K562 (cell line): ENCODE results near the gene NPM1. TPM values are rescaled to one million over a fixed set of nuclear protein-coding genes. Genes with fewer than 3 reads are reported as not detected.

Source experiments
- ATAC-seq: fragments of 200-7000 bp; cut with Tn5 transposase; 3 replicates; pipeline ENCODE4 v1.9.1; 2020; ENCODE audit warnings: moderate library complexity
- BruUV-seq: library from RNA; stranded (reverse); fragments of 400-500 nt; replicated peaks from 2 replicates; lab custom pipeline; 2021; lab: Mats Ljungman, UMichigan
- CTCF ChIA-PET: fragments of 300-600 bp; formaldehyde crosslinking; extraction: SDS; loops from one replicate; lab custom pipeline; 2021; ENCODE audit warnings: low intra/inter-chr PET ratio; lab: Yijun Ruan, JAX
- POLR2A ChIA-PET: fragments of 300-600, 350-650 bp; sonication (Branson Sonifier 250); formaldehyde crosslinking; extraction: SDS; loops from one replicate; lab custom pipeline; 2021; ENCODE audit warnings: antibody characterized with exemption, inconsistent platforms; lab: Yijun Ruan, JAX
- DNase-seq, 4 experiments: peaks; one replicate each; pipeline versions ENCODE4 v3.0.0 to v3.0.0-alpha.2; 2011 to 2018; ENCODE audit warnings: low spot score in 3 of 4, mixed read lengths in 3 of 4; ENCODE audit errors: extremely low read depth in 1 of 4
- FAIRE-seq: peaks from 2 replicates; lab custom pipeline; 2011; peaks lifted over from hg19 to GRCh38; lab: Jason Lieb, UNC
- H2AFZ ChIP-seq: 2 replicates; pipeline ENCODE4 v1.6.0; 2011; ENCODE audit warnings: low read depth, low read length, control low read depth, inconsistent platforms
- H3K27ac ChIP-seq: fragments of 200-600 bp; 3 replicates; pipeline ENCODE4 v1.8.0; 2011; ENCODE audit warnings: low read depth, mild to moderate bottlenecking, control low read depth, inconsistent platforms, low read length, moderate library complexity, mixed read lengths; ENCODE audit errors: extremely low read depth
- H3K27me3 ChIP-seq, 2 experiments: fragments of 300-600 bp in 1 of 2; 2 replicates in 1 of 2; 3 replicates in 1 of 2; pipeline versions ENCODE4 v1.6.0 to v1.8.0; 2011; ENCODE audit warnings: inconsistent platforms in 2 of 2, low read length in 2 of 2, mild to moderate bottlenecking in 1 of 2, mixed read lengths in 1 of 2, moderate library complexity in 1 of 2; ENCODE audit not compliant: control insufficient read depth in 2 of 2, insufficient read depth in 2 of 2
- H3K36me3 ChIP-seq: fragments of 300-600 bp; 3 replicates; pipeline ENCODE4 v1.8.0; 2011; ENCODE audit warnings: mild to moderate bottlenecking, low read length, inconsistent platforms; ENCODE audit not compliant: control insufficient read depth, insufficient read depth
- H3K4me1 ChIP-seq, 2 experiments: fragments of 200-600 bp in 1 of 2; replicated peaks in 1 of 2; 2 replicates in 1 of 2; 3 replicates in 1 of 2; pipeline versions ENCODE4 v1.5.1 to v1.8.0; 2011; ENCODE audit warnings: inconsistent platforms in 2 of 2, low read length in 2 of 2, mild to moderate bottlenecking in 1 of 2, mixed read lengths in 1 of 2, moderate library complexity in 1 of 2; ENCODE audit not compliant: control insufficient read depth in 2 of 2, insufficient read depth in 2 of 2
- H3K4me2 ChIP-seq: 2 replicates; pipeline ENCODE4 v1.6.1; 2011; ENCODE audit warnings: low read length, control low read depth, inconsistent platforms, mixed read lengths; ENCODE audit not compliant: insufficient read depth
- H3K4me3 ChIP-seq: fragments of 200-600 bp; sonication (generic), shearing (Covaris generic); 2 replicates; pipeline ENCODE4 v1.5.1; 2016; ENCODE audit warnings: control low read depth, inconsistent platforms
- H3K79me2 ChIP-seq: fragments of 200-600 bp; 3 replicates; pipeline ENCODE4 v1.8.0; 2011; ENCODE audit warnings: low read length, inconsistent platforms; ENCODE audit not compliant: control insufficient read depth, insufficient read depth
- H3K9ac ChIP-seq, 2 experiments: 2 replicates each; pipeline versions ENCODE4 v1.6.0 to v1.6.1; 2011; ENCODE audit warnings: low read depth in 2 of 2, low read length in 2 of 2, control low read depth in 1 of 2, inconsistent platforms in 1 of 2, mild to moderate bottlenecking in 1 of 2, mixed read lengths in 1 of 2; ENCODE audit not compliant: insufficient read depth in 1 of 2
- H3K9me1 ChIP-seq: one replicate; pipeline ENCODE4 v1.6.0; 2011; ENCODE audit warnings: inconsistent platforms, mild to moderate bottlenecking, low read length, moderate library complexity; ENCODE audit not compliant: control insufficient read depth, insufficient read depth
- H3K9me3 ChIP-seq: replicated peaks from 2 replicates; pipeline ENCODE4 v1.5.1; 2011; ENCODE audit warnings: low read depth, low read length, inconsistent platforms; ENCODE audit not compliant: control insufficient read depth, insufficient read depth
- H4K20me1 ChIP-seq: replicated peaks from 2 replicates; pipeline ENCODE4 v1.6.1; 2011; ENCODE audit warnings: low read length, inconsistent platforms, mixed read lengths; ENCODE audit not compliant: control insufficient read depth, insufficient read depth
- HNRNPK ChIP-seq: fragments of 200-400 bp; formaldehyde crosslinking; IDR thresholded peaks from one replicate; pipeline ENCODE4 v1.6.1; 2018; ENCODE audit warnings: mild to moderate bottlenecking, low read depth, low read length; ENCODE audit not compliant: poor library complexity, severe bottlenecking
- SAP30 ChIP-seq: fragments of 200-600 bp; sonication (generic); IDR thresholded peaks from 2 replicates; pipeline ENCODE4 v1.6.1; 2012; ENCODE audit warnings: borderline replicate concordance, low read depth, mild to moderate bottlenecking, moderate library complexity, low read length, control low read depth, inconsistent platforms; ENCODE audit not compliant: insufficient read depth, poor library complexity, severe bottlenecking
- ZNF785 ChIP-seq: fragments of 250-450 bp; sonication (Bioruptor Pico); IDR thresholded peaks from 2 replicates; pipeline ENCODE4 v1.4.0; 2020; ENCODE audit warnings: mild to moderate bottlenecking
- WGBS: fragments of 100-300 bp; shearing (Covaris generic); methylation state at CpG from one replicate; pipeline ENCODE4 v1.1.6; 2016; ENCODE audit warnings: low coverage, mixed read lengths; ENCODE audit not compliant: insufficient coverage; ENCODE audit errors: missing lambda C conversion rate; 5-methylcytosine and 5-hydroxymethylcytosine counted together
- in situ Hi-C: fragments of 300-500 bp; cut with MboI; formaldehyde crosslinking; loops from 4 replicates; pipeline ENCODE4 v1.15.0; 2018; ENCODE audit warnings: inconsistent platforms, mixed read lengths
- intact Hi-C: fragments of 100-400 bp; cut with micrococcal nuclease; formaldehyde crosslinking; loops from 2 replicates; pipeline ENCODE4 v1.14.2; 2022
- polyA plus RNA-seq, 8 experiments: library from polyadenylated mRNA; depleted of rRNA in 4 of 8; stranded (reverse) in 5 of 8; unstranded in 3 of 8; fragments of >200 nt; fragmentation: Nextera tagmentation in 2 of 8; fragmentation: Illumina TruSeq in 1 of 8; extraction: Ambion mirVana in 2 of 8; extraction: Trizol in 1 of 8; gene quantifications; 2 replicates each; pipeline versions ENCODE4 v1.2.1 to v1.2.3, GENCODE V29; 2011 to 2014; ENCODE audit warnings: inconsistent platforms in 1 of 8, missing spikeins in 1 of 8
- total RNA-seq, 7 experiments: library from RNA; depleted of rRNA in 6 of 7; stranded (reverse); fragments of >200 nt in 6 of 7; fragmentation: Illumina TruSeq in 2 of 7; extraction: Trizol in 2 of 7; gene quantifications; 2 replicates each; pipeline versions ENCODE4 v1.2.1 to v1.2.3, GENCODE V29; 2011 to 2021; ENCODE audit warnings: low replicate concordance in 1 of 7
- TF ChIP-seq, protein P1 (sequence below): fragments of 450-650 bp; IDR thresholded peaks from 2 replicates; pipeline ENCODE4 v1.7.1; 2018; ENCODE audit warnings: mild to moderate bottlenecking, low read depth; ENCODE audit not compliant: partially characterized antibody
- TF ChIP-seq, protein P2 (sequence below): fragments of 250-450 bp; sonication (Bioruptor Pico); IDR thresholded peaks from 2 replicates; pipeline ENCODE4 v1.4.0; 2020; ENCODE audit warnings: mild to moderate bottlenecking

Gene NPM1
- total and polyA plus RNA-seq, 9 of the 15 experiments (the other 6 are each of a cell fraction or from before 2014, with no cell fraction given), result 2,438 to 6,909 (median 5,639) TPM

DNA sequence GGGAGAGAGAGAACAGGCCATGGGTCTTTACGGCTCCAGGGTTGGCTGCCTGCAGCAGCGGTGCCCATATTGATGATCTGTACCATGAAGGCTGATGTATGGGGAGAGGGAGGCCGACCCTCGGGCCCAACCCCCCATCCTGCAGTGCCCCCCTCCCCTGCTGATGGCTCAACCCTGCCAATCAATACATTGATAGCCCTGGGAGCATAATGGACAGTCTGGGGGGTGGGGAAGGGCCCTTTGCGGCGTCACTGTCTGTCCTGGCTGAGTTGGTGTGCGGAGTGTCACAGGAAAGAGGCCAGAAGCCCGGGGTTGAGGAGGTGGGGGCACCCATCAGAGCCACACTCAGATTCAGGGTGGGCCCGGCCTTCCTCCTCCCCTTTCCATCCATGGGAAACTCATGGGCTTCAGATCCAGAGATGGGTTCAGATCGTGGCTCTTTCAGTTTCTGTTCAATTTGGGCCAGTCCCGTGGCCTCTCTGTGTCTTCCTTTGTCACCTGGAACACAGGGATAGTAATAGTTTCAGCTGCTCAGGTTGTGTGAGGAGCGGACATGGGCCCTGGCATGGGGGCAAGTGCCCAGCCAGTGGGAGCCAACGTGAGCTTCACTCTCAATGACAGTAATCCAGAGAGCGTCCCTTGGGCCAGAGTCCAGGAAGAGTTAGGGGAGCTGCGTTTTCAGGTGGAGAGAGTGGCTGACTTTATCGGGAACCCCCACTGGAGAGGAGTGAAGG, 41.3 kb downstream of the NPM1 start:
- DNase-seq, result no peak
- no TSS peak for BruUV-seq
- Histone ChIP-seq H3K79me2 (no peaks in the 10 kb centered on the region), H3K4me2 (no peak overlapping the region)
- TF ChIP-seq ZNF785 (CRISPR knock-in tag), result no peak
- TF ChIP-seq, protein P1, sequence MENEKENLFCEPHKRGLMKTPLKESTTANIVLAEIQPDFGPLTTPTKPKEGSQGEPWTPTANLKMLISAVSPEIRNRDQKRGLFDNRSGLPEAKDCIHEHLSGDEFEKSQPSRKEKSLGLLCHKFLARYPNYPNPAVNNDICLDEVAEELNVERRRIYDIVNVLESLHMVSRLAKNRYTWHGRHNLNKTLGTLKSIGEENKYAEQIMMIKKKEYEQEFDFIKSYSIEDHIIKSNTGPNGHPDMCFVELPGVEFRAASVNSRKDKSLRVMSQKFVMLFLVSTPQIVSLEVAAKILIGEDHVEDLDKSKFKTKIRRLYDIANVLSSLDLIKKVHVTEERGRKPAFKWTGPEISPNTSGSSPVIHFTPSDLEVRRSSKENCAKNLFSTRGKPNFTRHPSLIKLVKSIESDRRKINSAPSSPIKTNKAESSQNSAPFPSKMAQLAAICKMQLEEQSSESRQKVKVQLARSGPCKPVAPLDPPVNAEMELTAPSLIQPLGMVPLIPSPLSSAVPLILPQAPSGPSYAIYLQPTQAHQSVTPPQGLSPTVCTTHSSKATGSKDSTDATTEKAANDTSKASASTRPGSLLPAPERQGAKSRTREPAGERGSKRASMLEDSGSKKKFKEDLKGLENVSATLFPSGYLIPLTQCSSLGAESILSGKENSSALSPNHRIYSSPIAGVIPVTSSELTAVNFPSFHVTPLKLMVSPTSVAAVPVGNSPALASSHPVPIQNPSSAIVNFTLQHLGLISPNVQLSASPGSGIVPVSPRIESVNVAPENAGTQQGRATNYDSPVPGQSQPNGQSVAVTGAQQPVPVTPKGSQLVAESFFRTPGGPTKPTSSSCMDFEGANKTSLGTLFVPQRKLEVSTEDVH, result no peak
- TF ChIP-seq, protein P2, sequence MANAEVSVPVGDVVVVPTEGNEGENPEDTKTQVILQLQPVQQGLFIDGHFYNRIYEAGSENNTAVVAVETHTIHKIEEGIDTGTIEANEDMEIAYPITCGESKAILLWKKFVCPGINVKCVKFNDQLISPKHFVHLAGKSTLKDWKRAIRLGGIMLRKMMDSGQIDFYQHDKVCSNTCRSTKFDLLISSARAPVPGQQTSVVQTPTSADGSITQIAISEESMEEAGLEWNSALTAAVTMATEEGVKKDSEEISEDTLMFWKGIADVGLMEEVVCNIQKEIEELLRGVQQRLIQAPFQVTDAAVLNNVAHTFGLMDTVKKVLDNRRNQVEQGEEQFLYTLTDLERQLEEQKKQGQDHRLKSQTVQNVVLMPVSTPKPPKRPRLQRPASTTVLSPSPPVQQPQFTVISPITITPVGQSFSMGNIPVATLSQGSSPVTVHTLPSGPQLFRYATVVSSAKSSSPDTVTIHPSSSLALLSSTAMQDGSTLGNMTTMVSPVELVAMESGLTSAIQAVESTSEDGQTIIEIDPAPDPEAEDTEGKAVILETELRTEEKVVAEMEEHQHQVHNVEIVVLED, result no peak
- no peak for TF ChIP-seq SAP30
- TF ChIP-seq HNRNPK, result no peak
- TF ChIP-seq, all 486 proteins: peak for 0
- no peak for ATAC-seq
- Histone ChIP-seq H3K4me3 (no peak overlapping the region), H3K27me3 (peaks cover 0 to 25% of the 10 kb centered on the region in 2 experiments; a peak in 3 of 5 replicates), H3K9ac (no peak overlapping the region), H3K9me3 (no peaks in the 10 kb centered on the region), H3K36me3 (no peaks in the 10 kb centered on the region), H3K9me1 (no peaks in the 10 kb centered on the region), H4K20me1 (peaks cover 10% of the 10 kb centered on the region; the same call in 1 of the 2 replicates), H3K4me1 (peaks cover 5 to 9% of the 10 kb centered on the region in 2 experiments; a peak in 3 of 5 replicates), H3K27ac (no peak overlapping the region), H2AFZ (no peak overlapping the region)
- ChIA-PET CTCF (no interaction called here), POLR2A (interaction anchor here (0.7 to 0.8 kb wide), 2 partner anchors 23 to 34 kb away, joined by 3 read pairs; no protein-coding TSS in a partner anchor)
- in situ Hi-C loops, result loop anchor here (10.0 kb wide), 1 partner anchor 626 kb away; no protein-coding TSS in a partner anchor
- WGBS, result 6% methylated on average over 15 of the region's 16 CpGs
- no peak for FAIRE-seq
- intact Hi-C loops, result no loop called here
